ENCODE measurements around the gene PSMA6.

DNA sequence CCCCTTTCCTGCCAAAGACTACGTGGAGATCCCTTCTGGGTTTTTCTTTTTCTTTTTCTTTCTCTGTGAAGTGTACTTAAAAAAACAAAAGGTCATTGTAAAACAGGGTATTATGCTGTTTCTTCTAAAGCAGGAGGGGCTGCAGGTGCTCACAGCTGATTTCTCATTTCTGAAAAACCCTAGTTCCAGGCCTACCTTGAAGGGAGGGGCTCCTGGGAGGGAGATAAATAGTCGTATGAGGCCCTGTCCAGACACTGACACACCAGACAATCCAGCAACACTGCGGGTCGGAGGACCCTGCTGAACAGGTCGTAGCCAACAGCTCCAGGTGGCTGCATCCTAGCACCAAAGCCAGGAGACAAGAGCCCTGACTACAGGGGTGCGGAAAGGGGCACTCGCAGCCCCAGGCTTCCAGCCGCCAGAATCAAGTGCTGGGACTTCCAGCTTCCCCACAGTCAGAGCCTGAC lies 41.1 kb downstream of the PSMA6 start:
- TF ChIP-seq LARP7 (IDR thresholded peaks at IDR 0.05): no peak
- TF ChIP-seq, protein P1, sequence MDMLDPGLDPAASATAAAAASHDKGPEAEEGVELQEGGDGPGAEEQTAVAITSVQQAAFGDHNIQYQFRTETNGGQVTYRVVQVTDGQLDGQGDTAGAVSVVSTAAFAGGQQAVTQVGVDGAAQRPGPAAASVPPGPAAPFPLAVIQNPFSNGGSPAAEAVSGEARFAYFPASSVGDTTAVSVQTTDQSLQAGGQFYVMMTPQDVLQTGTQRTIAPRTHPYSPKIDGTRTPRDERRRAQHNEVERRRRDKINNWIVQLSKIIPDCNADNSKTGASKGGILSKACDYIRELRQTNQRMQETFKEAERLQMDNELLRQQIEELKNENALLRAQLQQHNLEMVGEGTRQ (IDR thresholded peaks at IDR 0.05; ENCODE audit: borderline replicate concordance, low read depth, low read length): no peak
- TF ChIP-seq GABPA (IDR thresholded peaks at IDR 0.05; ENCODE audit: low read depth): no peak
- TF ChIP-seq, protein P2, sequence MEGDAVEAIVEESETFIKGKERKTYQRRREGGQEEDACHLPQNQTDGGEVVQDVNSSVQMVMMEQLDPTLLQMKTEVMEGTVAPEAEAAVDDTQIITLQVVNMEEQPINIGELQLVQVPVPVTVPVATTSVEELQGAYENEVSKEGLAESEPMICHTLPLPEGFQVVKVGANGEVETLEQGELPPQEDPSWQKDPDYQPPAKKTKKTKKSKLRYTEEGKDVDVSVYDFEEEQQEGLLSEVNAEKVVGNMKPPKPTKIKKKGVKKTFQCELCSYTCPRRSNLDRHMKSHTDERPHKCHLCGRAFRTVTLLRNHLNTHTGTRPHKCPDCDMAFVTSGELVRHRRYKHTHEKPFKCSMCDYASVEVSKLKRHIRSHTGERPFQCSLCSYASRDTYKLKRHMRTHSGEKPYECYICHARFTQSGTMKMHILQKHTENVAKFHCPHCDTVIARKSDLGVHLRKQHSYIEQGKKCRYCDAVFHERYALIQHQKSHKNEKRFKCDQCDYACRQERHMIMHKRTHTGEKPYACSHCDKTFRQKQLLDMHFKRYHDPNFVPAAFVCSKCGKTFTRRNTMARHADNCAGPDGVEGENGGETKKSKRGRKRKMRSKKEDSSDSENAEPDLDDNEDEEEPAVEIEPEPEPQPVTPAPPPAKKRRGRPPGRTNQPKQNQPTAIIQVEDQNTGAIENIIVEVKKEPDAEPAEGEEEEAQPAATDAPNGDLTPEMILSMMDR (IDR thresholded peaks at IDR 0.05 in 2 of 3, conservative IDR thresholded peaks at IDR 0.05 in 1 of 3; ENCODE audit: control insufficient read depth in 2 of 3, extremely low read depth in 1 of 3, insufficient read depth in 1 of 3, low read depth in 3 of 3, low read length in 3 of 3): no peak
- no peak for TF ChIP-seq POLR2A (IDR thresholded peaks at IDR 0.05; ENCODE audit: low read depth, low read length)

Measured in GM12878 (cell line).